ENCODE data around the gene PAK1.

DNA sequence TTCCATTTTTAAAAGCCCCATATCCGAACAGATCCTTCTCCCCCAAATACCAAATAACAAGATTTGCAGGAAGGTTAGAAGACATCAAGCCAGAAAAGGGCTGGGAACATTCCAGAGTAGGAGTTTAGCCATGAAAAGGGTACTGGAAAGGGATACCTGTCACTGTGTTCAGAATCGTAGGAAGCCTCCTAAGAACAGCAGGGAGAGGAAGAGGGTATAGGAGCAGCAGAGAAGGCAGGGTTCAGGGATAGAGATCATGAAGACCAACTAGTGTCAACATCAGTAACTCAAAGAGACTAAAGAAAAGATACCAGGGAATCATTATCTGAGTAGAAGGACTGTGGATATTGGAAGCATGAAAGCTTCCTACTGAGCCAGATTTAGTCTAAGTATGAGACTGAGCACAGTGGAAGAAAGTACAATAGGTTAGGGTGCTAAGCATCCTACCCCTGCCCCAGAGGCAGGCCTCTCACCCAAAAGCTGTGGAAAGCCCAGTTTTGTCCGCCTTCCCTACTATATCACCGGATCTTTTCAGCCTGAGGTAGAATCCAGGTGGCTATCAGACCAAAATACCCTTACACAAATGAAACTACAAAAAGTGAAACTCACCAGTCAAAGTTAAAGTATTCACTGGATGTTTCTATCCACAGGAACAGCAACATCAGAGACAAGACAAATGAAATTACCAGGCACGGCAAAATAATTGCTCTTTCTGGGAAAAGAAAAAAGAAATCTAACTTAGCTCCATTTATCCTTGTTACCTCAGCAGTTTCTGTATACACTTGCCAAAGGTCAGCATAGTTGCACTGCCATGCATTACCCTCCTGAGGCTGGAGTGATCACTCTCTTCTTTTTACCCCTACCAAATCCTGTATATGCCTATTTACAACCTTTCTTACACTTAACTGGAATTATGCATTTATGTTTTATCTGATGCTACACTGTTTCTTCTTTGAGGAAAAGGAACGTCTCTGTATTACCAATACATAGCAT, 189.1 kb downstream of the PAK1 start:
- TF ChIP-seq EP300 (IDR thresholded peaks at IDR 0.05; ENCODE audit: borderline replicate concordance) (no peak), TCF12 (IDR thresholded peaks at IDR 0.05; ENCODE audit: low read depth) (no peak), YY1 (IDR thresholded peaks at IDR 0.05; ENCODE audit: low read depth) (no peak), TAF1 (IDR thresholded peaks at IDR 0.05; ENCODE audit: low read depth) (no peak), CREB1 (IDR thresholded peaks at IDR 0.05; ENCODE audit: low read depth) (no peak), RAD21 (IDR thresholded peaks at IDR 0.05; ENCODE audit: low read depth) (no peak), CEBPB (IDR thresholded peaks at IDR 0.05) (no peak), TEAD4 (IDR thresholded peaks at IDR 0.05) (no peak), NFIC (IDR thresholded peaks at IDR 0.05) (no peak)
- TF ChIP-seq, protein P1, sequence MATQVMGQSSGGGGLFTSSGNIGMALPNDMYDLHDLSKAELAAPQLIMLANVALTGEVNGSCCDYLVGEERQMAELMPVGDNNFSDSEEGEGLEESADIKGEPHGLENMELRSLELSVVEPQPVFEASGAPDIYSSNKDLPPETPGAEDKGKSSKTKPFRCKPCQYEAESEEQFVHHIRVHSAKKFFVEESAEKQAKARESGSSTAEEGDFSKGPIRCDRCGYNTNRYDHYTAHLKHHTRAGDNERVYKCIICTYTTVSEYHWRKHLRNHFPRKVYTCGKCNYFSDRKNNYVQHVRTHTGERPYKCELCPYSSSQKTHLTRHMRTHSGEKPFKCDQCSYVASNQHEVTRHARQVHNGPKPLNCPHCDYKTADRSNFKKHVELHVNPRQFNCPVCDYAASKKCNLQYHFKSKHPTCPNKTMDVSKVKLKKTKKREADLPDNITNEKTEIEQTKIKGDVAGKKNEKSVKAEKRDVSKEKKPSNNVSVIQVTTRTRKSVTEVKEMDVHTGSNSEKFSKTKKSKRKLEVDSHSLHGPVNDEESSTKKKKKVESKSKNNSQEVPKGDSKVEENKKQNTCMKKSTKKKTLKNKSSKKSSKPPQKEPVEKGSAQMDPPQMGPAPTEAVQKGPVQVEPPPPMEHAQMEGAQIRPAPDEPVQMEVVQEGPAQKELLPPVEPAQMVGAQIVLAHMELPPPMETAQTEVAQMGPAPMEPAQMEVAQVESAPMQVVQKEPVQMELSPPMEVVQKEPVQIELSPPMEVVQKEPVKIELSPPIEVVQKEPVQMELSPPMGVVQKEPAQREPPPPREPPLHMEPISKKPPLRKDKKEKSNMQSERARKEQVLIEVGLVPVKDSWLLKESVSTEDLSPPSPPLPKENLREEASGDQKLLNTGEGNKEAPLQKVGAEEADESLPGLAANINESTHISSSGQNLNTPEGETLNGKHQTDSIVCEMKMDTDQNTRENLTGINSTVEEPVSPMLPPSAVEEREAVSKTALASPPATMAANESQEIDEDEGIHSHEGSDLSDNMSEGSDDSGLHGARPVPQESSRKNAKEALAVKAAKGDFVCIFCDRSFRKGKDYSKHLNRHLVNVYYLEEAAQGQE (IDR thresholded peaks at IDR 0.05; ENCODE audit: low read depth) = no peak
- TF ChIP-seq, protein P2, sequence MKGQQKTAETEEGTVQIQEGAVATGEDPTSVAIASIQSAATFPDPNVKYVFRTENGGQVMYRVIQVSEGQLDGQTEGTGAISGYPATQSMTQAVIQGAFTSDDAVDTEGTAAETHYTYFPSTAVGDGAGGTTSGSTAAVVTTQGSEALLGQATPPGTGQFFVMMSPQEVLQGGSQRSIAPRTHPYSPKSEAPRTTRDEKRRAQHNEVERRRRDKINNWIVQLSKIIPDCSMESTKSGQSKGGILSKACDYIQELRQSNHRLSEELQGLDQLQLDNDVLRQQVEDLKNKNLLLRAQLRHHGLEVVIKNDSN (IDR thresholded peaks at IDR 0.05) = no peak
- TF ChIP-seq, protein P3, sequence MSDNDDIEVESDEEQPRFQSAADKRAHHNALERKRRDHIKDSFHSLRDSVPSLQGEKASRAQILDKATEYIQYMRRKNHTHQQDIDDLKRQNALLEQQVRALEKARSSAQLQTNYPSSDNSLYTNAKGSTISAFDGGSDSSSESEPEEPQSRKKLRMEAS (IDR thresholded peaks at IDR 0.05) = no peak
